LNCAP (cell line): ENCODE results near the gene RTN4.

Source experiments
- TF ChIP-seq, protein P1 (sequence below): fragments of 450-650 bp; IDR thresholded peaks from 2 replicates; pipeline ENCODE4 v1.5.1; 2017; ENCODE audit warnings: mild to moderate bottlenecking

Gene RTN4

GRCh38 chr2:54995553-54995952 lies 54.7 kb downstream of the RTN4 start:
- TF ChIP-seq, protein P1, sequence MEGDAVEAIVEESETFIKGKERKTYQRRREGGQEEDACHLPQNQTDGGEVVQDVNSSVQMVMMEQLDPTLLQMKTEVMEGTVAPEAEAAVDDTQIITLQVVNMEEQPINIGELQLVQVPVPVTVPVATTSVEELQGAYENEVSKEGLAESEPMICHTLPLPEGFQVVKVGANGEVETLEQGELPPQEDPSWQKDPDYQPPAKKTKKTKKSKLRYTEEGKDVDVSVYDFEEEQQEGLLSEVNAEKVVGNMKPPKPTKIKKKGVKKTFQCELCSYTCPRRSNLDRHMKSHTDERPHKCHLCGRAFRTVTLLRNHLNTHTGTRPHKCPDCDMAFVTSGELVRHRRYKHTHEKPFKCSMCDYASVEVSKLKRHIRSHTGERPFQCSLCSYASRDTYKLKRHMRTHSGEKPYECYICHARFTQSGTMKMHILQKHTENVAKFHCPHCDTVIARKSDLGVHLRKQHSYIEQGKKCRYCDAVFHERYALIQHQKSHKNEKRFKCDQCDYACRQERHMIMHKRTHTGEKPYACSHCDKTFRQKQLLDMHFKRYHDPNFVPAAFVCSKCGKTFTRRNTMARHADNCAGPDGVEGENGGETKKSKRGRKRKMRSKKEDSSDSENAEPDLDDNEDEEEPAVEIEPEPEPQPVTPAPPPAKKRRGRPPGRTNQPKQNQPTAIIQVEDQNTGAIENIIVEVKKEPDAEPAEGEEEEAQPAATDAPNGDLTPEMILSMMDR: no peak

- TF ChIP-seq, protein P1: no peak
These were observed 61.6 kb downstream of the RTN4 start for GRCh38 chr2:54988612-54989011.

- TF ChIP-seq, protein P1: no peak
These were observed 64.0 kb downstream of the RTN4 start for GRCh38 chr2:54986264-54986663.

- TF ChIP-seq, protein P1: no peak
These were observed 65.8 kb downstream of the RTN4 start for GRCh38 chr2:54984476-54984875.

GRCh38 chr2:54983345-54984220 lies 66.7 kb downstream of the RTN4 start:
- TF ChIP-seq, protein P1: no peak

GRCh38 chr2:54981385-54981784 lies 68.9 kb downstream of the RTN4 start:
- TF ChIP-seq, protein P1: no peak

DNA sequence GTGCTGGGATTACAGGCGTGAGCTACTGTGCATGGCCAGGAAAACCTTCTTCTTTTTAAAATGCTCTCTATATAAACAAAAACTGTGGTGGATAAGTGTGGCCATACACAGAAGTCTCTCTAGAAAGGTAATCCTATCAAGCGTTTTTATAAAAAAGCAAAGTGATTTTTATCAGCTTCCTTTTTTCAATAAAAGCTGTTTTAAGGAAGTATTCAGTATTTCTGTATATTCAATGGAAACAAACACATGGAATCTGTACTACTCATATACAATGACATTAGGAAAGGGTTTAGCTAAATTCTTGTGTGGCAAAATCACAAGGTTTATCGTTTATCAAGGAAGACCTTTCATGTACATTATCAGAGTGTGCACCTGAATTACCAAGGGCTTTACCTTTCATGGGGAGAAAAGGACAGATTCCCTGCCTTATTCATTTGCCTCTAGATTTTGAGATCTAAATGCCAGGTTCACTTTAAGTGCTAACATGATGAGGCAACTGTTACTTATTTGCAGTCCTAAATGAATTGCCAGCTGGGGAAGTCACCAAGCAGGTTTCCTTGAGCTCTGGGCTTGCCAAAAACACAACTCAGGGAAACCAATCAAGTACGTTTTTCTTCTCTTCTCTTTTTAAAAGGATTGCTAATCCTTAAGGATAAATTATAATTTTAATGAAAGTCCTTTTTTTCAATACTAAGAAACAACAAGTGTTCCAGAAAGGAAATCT lies 70.8 kb downstream of the RTN4 start:
- TF ChIP-seq, protein P1: no peak
